HepG2 (cell line): ENCODE data around the gene PIAS3. TPM values are rescaled to one million over a fixed set of nuclear protein-coding genes. Genes with fewer than 3 reads are reported as not detected.

ENCODE experiments used
- ARHGAP35 ChIP-seq: sonication (generic); formaldehyde crosslinking; IDR thresholded peaks from 2 replicates; pipeline ENCODE4 v1.9.0; 2022; ENCODE audit warnings: mild to moderate bottlenecking, inconsistent platforms, moderate library complexity, missing genetic modification reagents, borderline replicate concordance
- ARNT ChIP-seq: fragments of 450-650 bp; IDR thresholded peaks from 2 replicates; pipeline ENCODE4 v1.6.1; 2017
- ATRX ChIP-seq: sonication (generic); formaldehyde crosslinking; IDR thresholded peaks from 2 replicates; pipeline ENCODE4 v1.4.0; 2020; ENCODE audit warnings: missing genetic modification reagents, borderline replicate concordance
- HNRNPLL ChIP-seq: fragments of 200-400 bp; formaldehyde crosslinking; IDR thresholded peaks from 2 replicates; pipeline ENCODE4 v1.6.1; 2017; ENCODE audit warnings: mild to moderate bottlenecking, low read depth, low read length; ENCODE audit not compliant: poor library complexity, severe bottlenecking
- KLF6 ChIP-seq: IDR thresholded peaks from 2 replicates; pipeline ENCODE4 v1.8.0; 2016; ENCODE audit warnings: missing biosample characterization, missing genetic modification reagents
- SRSF1 ChIP-seq: fragments of 200-400 bp; formaldehyde crosslinking; optimal IDR thresholded peaks from 2 replicates; pipeline ENCODE3; 2017; ENCODE audit warnings: mild to moderate bottlenecking, low read depth, low read length, moderate library complexity
- SYNCRIP ChIP-seq: fragments of 200-400 bp; formaldehyde crosslinking; IDR thresholded peaks from 2 replicates; pipeline ENCODE4 v1.6.1; 2018; ENCODE audit warnings: mild to moderate bottlenecking, low read depth, low read length; ENCODE audit not compliant: insufficient read depth
- ZFP36 ChIP-seq: fragments of 150-350 bp; IDR thresholded peaks from 2 replicates; pipeline ENCODE4 v1.6.1; 2018; ENCODE audit warnings: borderline replicate concordance, low read length, low read depth; ENCODE audit not compliant: partially characterized antibody
- ZNF10 ChIP-seq: sonication (generic); formaldehyde crosslinking; IDR thresholded peaks from 2 replicates; pipeline ENCODE4 v1.4.0; 2020; ENCODE audit warnings: mild to moderate bottlenecking, low read depth, missing genetic modification reagents, borderline replicate concordance
- ZNF230 ChIP-seq: sonication (generic); formaldehyde crosslinking; IDR thresholded peaks from 2 replicates; pipeline ENCODE4 v1.4.0; 2020; ENCODE audit warnings: mild to moderate bottlenecking, missing genetic modification reagents
- ZNF318 ChIP-seq: sonication (generic); formaldehyde crosslinking; IDR thresholded peaks from 2 replicates; pipeline ENCODE4 v1.4.0; 2020; ENCODE audit warnings: mild to moderate bottlenecking, missing genetic modification reagents
- ZNF510 ChIP-seq: sonication (generic); formaldehyde crosslinking; IDR thresholded peaks from 2 replicates; pipeline ENCODE4 v1.4.0; 2020; ENCODE audit warnings: low read depth, mild to moderate bottlenecking, missing genetic modification reagents
- ZNF567 ChIP-seq: sonication (generic); formaldehyde crosslinking; IDR thresholded peaks from 2 replicates; pipeline ENCODE4 v1.8.1; 2023; ENCODE audit warnings: mild to moderate bottlenecking, missing genetic modification reagents, borderline replicate concordance
- ZNF605 ChIP-seq: sonication (generic); formaldehyde crosslinking; IDR thresholded peaks from 2 replicates; pipeline ENCODE4 v1.8.0; 2022; ENCODE audit warnings: mild to moderate bottlenecking, missing genetic modification reagents
- ZNF737 ChIP-seq: sonication (generic); formaldehyde crosslinking; IDR thresholded peaks from 2 replicates; pipeline ENCODE4 v1.5.0; 2020; ENCODE audit warnings: missing genetic modification reagents, mild to moderate bottlenecking, borderline replicate concordance
- polyA plus RNA-seq, 8 experiments: library from polyadenylated mRNA; depleted of rRNA in 3 of 8; stranded (reverse) in 7 of 8; unstranded in 1 of 8; fragments of >200 nt; fragmentation: Illumina TruSeq in 4 of 8; extraction: Trizol in 4 of 8; gene quantifications; 2 replicates each; pipeline versions ENCODE4 v1.2.1 to v1.2.3, GENCODE V29; 2011 to 2016; ENCODE audit warnings: low read depth in 4 of 8, missing spikeins in 1 of 8, mixed read lengths in 1 of 8; ENCODE audit not compliant: insufficient read depth in 1 of 8
- total RNA-seq, 5 experiments: library from RNA; depleted of rRNA; stranded (reverse); fragments of >200 nt; fragmentation: Illumina TruSeq; extraction: Trizol; gene quantifications; 2 replicates each; pipeline ENCODE4 v1.2.3, GENCODE V29; 2016; ENCODE audit warnings: low read depth in 1 of 5
- TF ChIP-seq, protein P1 (sequence below): sonication (generic); formaldehyde crosslinking; IDR thresholded peaks from 2 replicates; pipeline ENCODE4 v1.4.0; 2020; ENCODE audit warnings: missing genetic modification reagents

The PIAS3 gene
- total and polyA plus RNA-seq, 2 of the 13 experiments (the other 11 are each of a cell fraction or from before 2014, with no cell fraction given) = 3.7 to 8.0 TPM

DNA sequence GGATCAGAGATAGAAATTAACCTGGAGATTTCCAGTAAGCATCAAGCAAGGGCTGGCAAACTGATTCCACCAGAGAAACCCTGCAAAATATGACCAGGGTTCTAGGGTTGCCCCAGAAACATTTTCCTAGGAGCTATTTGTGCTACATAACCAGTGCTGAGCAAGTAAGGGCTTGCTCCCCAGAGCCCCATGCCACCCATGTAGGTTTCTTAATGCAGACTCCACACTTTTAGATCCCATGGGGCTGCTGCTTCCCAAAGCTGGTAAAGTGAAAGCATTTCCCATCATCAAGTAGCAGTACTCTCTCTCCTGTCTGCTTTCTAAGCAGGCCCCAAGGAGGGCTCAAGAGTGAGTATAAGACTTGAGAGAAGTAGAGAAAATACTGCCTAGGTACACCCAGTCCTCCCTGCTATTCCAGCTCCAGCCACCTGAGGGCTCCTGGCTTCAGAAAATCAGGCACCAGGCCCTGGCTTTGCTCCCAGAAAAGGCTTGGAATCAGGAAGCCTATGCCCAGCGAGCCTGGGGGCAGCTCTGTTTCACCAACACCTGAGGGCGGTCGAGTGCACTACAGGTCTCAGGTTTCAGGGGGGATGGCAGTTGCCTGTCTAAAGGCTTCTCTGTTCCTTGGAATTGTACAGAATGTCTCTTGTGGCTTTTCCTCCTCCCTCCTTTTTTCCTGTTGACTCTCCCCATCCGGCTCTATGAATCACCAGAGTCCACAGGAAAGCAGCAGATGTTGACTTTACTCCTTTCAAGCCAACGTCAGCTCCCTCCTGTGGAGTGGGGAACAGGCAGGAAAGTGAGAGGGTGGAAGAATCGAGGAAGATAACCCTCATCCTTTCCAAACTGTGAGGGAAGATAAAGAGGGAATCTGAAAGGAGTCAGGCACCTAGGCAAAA is 33.0 kb upstream of the PIAS3 start (continued):
- TF ChIP-seq HNRNPLL (no peak), SYNCRIP (no peak), ARNT (no peak), ZNF510 (no peak), ZNF567 (CRISPR knock-in tag) (0 out of 2 replicates have a peak, but pooled peaks have one; percentile 58), ZNF737 (no peak), ATRX (CRISPR knock-in tag) (no peak; the same call in 1 of the 2 replicates), SRSF1 (no peak), ZNF318 (CRISPR knock-in tag) (no peak), ZNF605 (CRISPR knock-in tag) (no peak), ARHGAP35 (CRISPR knock-in tag) (no peak), KLF6 (CRISPR knock-in tag) (no peak), ZFP36 (no peak), ZNF10 (no peak), ZNF230 (CRISPR knock-in tag) (no peak)
- TF ChIP-seq, protein P1, sequence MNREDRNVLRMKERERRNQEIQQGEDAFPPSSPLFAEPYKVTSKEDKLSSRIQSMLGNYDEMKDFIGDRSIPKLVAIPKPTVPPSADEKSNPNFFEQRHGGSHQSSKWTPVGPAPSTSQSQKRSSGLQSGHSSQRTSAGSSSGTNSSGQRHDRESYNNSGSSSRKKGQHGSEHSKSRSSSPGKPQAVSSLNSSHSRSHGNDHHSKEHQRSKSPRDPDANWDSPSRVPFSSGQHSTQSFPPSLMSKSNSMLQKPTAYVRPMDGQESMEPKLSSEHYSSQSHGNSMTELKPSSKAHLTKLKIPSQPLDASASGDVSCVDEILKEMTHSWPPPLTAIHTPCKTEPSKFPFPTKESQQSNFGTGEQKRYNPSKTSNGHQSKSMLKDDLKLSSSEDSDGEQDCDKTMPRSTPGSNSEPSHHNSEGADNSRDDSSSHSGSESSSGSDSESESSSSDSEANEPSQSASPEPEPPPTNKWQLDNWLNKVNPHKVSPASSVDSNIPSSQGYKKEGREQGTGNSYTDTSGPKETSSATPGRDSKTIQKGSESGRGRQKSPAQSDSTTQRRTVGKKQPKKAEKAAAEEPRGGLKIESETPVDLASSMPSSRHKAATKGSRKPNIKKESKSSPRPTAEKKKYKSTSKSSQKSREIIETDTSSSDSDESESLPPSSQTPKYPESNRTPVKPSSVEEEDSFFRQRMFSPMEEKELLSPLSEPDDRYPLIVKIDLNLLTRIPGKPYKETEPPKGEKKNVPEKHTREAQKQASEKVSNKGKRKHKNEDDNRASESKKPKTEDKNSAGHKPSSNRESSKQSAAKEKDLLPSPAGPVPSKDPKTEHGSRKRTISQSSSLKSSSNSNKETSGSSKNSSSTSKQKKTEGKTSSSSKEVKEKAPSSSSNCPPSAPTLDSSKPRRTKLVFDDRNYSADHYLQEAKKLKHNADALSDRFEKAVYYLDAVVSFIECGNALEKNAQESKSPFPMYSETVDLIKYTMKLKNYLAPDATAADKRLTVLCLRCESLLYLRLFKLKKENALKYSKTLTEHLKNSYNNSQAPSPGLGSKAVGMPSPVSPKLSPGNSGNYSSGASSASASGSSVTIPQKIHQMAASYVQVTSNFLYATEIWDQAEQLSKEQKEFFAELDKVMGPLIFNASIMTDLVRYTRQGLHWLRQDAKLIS (CRISPR knock-in tag) = no peak
